Measurements from ENCODE around the gene CLPTM1. TPM values are rescaled to one million over a fixed set of nuclear protein-coding genes. Genes with fewer than 3 reads are reported as not detected.
A peak's percentile ranks its signal among the peaks of the same experiment; 100 is the strongest.

The CLPTM1 gene
- total RNA-seq, 1 donor = 45.2 TPM

- TF ChIP-seq, protein P1, sequence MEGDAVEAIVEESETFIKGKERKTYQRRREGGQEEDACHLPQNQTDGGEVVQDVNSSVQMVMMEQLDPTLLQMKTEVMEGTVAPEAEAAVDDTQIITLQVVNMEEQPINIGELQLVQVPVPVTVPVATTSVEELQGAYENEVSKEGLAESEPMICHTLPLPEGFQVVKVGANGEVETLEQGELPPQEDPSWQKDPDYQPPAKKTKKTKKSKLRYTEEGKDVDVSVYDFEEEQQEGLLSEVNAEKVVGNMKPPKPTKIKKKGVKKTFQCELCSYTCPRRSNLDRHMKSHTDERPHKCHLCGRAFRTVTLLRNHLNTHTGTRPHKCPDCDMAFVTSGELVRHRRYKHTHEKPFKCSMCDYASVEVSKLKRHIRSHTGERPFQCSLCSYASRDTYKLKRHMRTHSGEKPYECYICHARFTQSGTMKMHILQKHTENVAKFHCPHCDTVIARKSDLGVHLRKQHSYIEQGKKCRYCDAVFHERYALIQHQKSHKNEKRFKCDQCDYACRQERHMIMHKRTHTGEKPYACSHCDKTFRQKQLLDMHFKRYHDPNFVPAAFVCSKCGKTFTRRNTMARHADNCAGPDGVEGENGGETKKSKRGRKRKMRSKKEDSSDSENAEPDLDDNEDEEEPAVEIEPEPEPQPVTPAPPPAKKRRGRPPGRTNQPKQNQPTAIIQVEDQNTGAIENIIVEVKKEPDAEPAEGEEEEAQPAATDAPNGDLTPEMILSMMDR (IDR thresholded peaks at IDR 0.05; ENCODE audit: extremely low read depth, low read depth, low read length) = no peak
- Histone ChIP-seq H3K9me3 (ENCODE audit: low read depth, low read length) (no peaks in the 10 kb centered on the region), H3K36me3 (ENCODE audit: insufficient read depth, low read length) (peaks cover 15% of the 10 kb centered on the region), H3K79me2 (ENCODE audit: insufficient read depth, low read length) (no peaks in the 10 kb centered on the region), H4K20me1 (ENCODE audit: insufficient read depth, low read length) (peaks cover 6% of the 10 kb centered on the region), H3K4me1 (ENCODE audit: insufficient read depth, low read length) (no peaks in the 10 kb centered on the region), H3K4me3 (ENCODE audit: insufficient read depth, low read length) (no peak overlapping the region), H3K27me3 (ENCODE audit: insufficient read depth, low read length) (no peaks in the 10 kb centered on the region), H3K4me2 (ENCODE audit: insufficient read depth, low read length) (no peak overlapping the region), H3K27ac (ENCODE audit: low read depth, low read length) (no peak overlapping the region), H2AFZ (ENCODE audit: low read length) (no peak overlapping the region)
- DNase-seq (ENCODE audit: insufficient read length, low spot score, missing footprints) = peak; percentile 58
Observed at GRCh38 chr19:45008552-45008951, 53.4 kb downstream of the CLPTM1 start.

DNA sequence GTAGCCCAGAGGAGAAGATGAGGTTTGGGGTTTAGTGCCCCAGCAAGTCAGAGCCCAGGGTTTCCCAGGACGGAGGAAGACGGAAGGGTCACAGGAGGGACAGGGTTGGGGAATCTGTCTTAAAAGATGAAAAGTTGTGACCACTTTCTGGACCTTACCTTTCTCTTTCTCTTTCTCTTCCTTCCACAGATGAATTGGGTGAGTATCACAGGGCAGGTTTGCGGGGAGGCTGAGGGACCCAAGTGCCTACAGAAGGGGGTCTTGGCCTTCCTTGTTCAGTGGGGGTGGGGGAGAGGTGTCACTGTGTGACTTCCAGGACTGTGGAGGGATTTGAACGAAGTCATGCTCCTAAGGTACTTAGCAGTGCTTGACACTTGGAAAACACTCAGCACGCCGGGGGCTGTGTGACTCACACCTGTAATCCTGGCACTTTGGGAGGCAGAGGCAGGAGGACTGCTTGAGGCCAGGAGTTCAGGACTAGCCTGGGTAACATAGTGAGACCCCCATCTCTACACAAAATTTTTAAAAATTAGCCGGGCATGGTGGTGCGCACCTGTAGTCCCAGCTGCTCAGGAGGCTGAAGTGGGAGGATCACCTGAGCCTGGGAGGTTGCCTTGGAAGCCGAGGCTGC is 54.6 kb downstream of the CLPTM1 start:
- peak; percentile 50 for DNase-seq (ENCODE audit: insufficient read length, low spot score, missing footprints)

GRCh38 chr19:45010306-45010705 is 55.1 kb downstream of the CLPTM1 start:
- peak; percentile 50 for DNase-seq (ENCODE audit: insufficient read length, low spot score, missing footprints)
- peaks cover 6% of the 10 kb centered on the region for H4K20me1 ChIP-seq (ENCODE audit: insufficient read depth, low read length)
- no peak overlapping the region for H2AFZ ChIP-seq (ENCODE audit: low read length)
- H3K27ac ChIP-seq (ENCODE audit: low read depth, low read length) = no peak overlapping the region
- no peaks in the 10 kb centered on the region for H3K4me1 ChIP-seq (ENCODE audit: insufficient read depth, low read length)
- TF ChIP-seq, protein P1 (IDR thresholded peaks at IDR 0.05; ENCODE audit: extremely low read depth, low read depth, low read length) = no peak
- H3K4me3 ChIP-seq (ENCODE audit: insufficient read depth, low read length) = no peak overlapping the region
- H3K4me2 ChIP-seq (ENCODE audit: insufficient read depth, low read length) = no peak overlapping the region
- H3K79me2 ChIP-seq (ENCODE audit: insufficient read depth, low read length) = no peaks in the 10 kb centered on the region
- H3K27me3 ChIP-seq (ENCODE audit: insufficient read depth, low read length) = no peaks in the 10 kb centered on the region
- peaks cover 20% of the 10 kb centered on the region for H3K36me3 ChIP-seq (ENCODE audit: insufficient read depth, low read length)
- H3K9me3 ChIP-seq (ENCODE audit: low read depth, low read length) = no peaks in the 10 kb centered on the region

More for the DNA sequence above, 54.6 kb downstream of the CLPTM1 start:
- Histone ChIP-seq H4K20me1 (ENCODE audit: insufficient read depth, low read length) (peaks cover 6% of the 10 kb centered on the region), H3K4me2 (ENCODE audit: insufficient read depth, low read length) (no peak overlapping the region), H3K4me3 (ENCODE audit: insufficient read depth, low read length) (no peak overlapping the region), H2AFZ (ENCODE audit: low read length) (no peak overlapping the region), H3K36me3 (ENCODE audit: insufficient read depth, low read length) (peaks cover 20% of the 10 kb centered on the region), H3K27ac (ENCODE audit: low read depth, low read length) (no peak overlapping the region), H3K9me3 (ENCODE audit: low read depth, low read length) (no peaks in the 10 kb centered on the region), H3K79me2 (ENCODE audit: insufficient read depth, low read length) (no peaks in the 10 kb centered on the region), H3K27me3 (ENCODE audit: insufficient read depth, low read length) (no peaks in the 10 kb centered on the region), H3K4me1 (ENCODE audit: insufficient read depth, low read length) (no peaks in the 10 kb centered on the region)
- TF ChIP-seq, protein P1 (IDR thresholded peaks at IDR 0.05; ENCODE audit: extremely low read depth, low read depth, low read length) = no peak

DNA sequence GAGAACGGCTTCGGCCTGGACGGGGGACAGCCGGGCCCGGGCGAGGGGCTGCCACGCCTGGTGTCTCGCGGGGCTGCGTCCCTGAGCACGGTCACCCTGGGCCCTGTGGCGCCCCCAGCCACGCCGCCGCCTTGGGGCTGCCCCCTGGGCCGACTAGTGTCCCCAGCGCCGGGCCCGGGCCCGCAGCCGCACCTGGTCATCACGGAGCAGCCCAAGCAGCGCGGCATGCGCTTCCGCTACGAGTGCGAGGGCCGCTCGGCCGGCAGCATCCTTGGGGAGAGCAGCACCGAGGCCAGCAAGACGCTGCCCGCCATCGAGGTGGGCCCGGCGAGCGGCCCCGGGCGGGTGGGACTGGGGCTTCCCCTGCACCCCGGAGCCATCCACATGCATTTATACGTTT is 56.8 kb downstream of the CLPTM1 start:
- peaks cover 18% of the 10 kb centered on the region for H3K36me3 ChIP-seq (ENCODE audit: insufficient read depth, low read length)
- TF ChIP-seq, protein P1 (IDR thresholded peaks at IDR 0.05; ENCODE audit: extremely low read depth, low read depth, low read length) = no peak
- no peak overlapping the region for H2AFZ ChIP-seq (ENCODE audit: low read length)
- no peaks in the 10 kb centered on the region for H3K79me2 ChIP-seq (ENCODE audit: insufficient read depth, low read length)
- H3K4me3 ChIP-seq (ENCODE audit: insufficient read depth, low read length) = no peak overlapping the region
- no peak overlapping the region for H3K4me2 ChIP-seq (ENCODE audit: insufficient read depth, low read length)
- no peaks in the 10 kb centered on the region for H3K4me1 ChIP-seq (ENCODE audit: insufficient read depth, low read length)
- H4K20me1 ChIP-seq (ENCODE audit: insufficient read depth, low read length) = peaks cover 6% of the 10 kb centered on the region
- no peak overlapping the region for H3K27ac ChIP-seq (ENCODE audit: low read depth, low read length)
- no peak for DNase-seq (ENCODE audit: insufficient read length, low spot score, missing footprints)
- no peaks in the 10 kb centered on the region for H3K9me3 ChIP-seq (ENCODE audit: low read depth, low read length)
- no peaks in the 10 kb centered on the region for H3K27me3 ChIP-seq (ENCODE audit: insufficient read depth, low read length)

Data from osteoblast (primary cell).